HUDEP-2 (cell line): ENCODE measurements around the gene THSD7B.
"Not testable (repeated sequence)": the region's sequence is repeated elsewhere in the genome, so short reads cannot be mapped to it uniquely, and the experiment has no call there.

Experiments
- DNase-seq, 76 experiments: peaks; one replicate each; lab custom pipeline; 2025; ENCODE audit not compliant: unreplicated experiment in 76 of 76; lab: John Stamatoyannopoulos, UW

The THSD7B gene

DNA sequence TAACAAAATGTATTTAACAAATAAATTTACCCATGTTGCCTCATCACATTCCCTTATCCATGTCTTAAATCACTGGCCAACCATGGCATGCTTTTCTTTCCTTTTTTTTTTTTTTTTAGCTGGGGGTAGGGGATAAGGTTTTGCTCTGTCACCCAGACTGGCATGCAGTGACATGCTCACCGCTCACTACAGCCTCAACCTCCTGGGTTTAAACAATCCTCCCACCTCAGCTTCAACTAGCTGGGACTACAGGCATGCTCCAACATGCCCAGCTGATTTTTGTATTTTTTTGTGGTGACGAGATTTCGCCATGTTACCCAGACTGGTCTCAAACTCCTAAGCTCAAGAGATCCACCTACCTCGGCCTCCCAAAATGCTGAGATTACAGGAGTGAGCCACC, 266.4 kb downstream of the THSD7B start:
- no peak for DNase-seq

DNA sequence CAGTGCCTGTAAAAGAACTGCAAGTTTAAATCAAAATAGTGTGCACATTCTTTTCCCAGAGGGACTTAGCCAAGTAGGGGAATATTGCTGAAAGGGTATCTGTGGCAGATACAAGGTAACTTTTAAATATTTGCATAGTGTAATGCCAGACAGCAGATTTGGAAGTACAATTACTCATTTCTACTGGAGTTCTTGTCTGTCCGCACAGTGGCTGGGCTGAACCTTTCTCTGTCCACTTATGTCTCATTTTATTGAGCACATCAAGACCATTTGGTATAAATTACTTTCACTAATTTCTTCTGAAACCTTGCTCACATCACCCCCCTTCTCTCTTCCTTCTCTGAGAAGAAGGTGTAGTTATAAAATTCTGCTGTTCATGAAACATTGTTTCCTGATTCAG, 271.3 kb downstream of the THSD7B start:
- DNase-seq, result no peak

DNA sequence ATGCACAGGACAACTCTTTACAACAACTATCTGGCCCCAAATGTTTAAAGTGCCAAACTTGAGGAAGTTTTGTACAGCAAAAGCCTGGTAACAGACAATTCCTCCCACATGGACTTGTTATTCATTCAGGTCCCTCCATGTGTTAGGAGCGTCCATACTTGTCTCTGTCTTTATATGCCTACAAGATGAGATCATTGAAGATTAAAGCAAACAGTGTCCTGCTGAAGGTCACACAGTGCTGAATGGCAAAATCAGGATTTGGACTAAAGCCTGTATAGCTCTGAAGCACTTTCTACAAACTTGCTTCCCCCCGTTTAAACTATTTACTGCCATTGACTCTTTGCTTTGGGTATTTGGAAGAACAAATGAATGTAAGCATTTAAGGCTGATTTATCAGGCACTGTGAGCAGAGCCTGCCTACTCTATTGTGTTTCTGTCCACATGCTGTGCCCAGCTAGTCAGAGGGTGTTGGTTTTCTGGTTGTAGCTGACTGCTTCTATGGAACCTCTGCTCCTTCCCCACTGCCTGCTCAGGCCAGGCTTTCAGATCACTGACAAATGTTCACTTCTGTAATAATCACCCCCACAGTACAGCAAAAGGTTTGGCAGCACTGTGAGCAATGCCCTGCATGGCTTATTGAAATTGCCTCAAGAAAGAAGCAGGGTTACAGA, 274.3 kb downstream of the THSD7B start:
- no peak for DNase-seq

DNA sequence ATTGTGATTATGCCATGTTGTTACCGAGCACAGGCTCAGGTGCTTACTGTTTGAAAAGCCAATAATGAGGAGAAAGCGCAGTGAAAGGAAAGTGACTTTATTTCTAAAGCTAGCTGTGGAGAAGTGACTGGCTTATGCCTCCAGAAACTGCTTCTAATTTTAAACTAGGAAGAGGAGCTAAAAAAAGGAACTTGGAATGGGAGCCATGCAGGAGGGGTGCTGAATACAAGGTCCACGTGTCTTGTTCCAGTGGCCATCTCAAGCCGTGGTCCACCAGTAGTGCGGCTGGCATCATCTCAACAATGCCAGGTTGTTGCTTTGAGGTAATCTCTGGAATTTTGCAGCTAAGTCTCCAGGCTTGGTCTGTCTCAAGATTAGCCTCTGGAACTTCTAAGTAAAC, 282.0 kb downstream of the THSD7B start:
- no peak for DNase-seq

DNA sequence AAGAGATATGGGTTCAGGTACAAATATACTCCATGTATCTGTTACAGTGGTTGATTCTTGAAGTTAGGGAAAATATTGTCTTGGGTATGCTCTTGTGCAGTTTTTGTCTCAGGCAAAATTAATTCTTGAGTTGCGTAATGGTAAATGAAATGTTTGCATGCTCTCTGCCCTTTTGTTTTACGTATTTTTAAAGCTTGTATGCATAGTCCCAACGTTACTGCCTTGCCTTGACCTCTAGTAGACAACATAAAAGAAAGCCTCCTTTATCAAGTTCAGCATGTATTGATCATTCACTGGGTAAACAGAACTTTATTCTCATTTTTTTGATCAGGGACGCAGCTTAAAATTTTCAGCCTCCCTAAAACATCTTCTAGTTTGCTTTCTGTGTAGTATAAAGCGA, 283.1 kb downstream of the THSD7B start:
- no peak for DNase-seq

DNA sequence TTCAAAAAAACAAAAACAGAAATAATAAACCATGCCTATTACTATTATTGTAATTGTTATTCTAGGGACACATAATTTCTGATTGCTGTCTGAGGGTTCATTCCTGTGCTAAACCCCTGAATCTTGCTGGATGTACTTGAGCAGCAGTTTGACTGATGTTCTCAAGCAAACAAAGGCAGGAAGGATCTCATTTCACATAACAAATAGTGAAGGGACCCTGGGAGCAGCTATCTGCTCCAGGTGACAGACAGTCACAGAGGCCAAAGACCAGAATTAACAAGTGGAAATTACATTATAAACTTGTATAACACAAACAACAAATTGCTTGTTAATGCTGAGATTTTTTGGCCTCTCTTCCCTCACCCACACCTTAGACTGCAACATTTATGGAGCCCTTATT, 284.2 kb downstream of the THSD7B start:
- no peak for DNase-seq

DNA sequence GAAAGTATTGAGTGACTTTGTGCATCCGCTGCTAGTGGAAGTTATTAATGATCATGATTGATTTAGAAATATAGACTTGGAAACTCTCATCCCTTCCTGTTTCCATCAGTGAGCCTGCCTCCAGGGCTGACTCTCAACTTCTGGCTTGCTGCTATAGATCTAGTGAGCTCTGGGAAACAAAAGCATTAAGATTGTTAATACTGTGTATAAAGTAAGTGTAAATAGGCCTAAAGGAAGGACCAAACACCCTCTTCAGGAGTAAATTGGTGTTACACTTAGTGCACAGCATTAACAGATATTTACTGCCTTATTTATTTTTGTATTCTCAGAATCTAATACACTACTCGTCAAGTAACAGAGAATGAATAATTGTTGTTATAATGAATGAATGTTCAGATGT, 285.6 kb downstream of the THSD7B start:
- DNase-seq, result no peak

DNA sequence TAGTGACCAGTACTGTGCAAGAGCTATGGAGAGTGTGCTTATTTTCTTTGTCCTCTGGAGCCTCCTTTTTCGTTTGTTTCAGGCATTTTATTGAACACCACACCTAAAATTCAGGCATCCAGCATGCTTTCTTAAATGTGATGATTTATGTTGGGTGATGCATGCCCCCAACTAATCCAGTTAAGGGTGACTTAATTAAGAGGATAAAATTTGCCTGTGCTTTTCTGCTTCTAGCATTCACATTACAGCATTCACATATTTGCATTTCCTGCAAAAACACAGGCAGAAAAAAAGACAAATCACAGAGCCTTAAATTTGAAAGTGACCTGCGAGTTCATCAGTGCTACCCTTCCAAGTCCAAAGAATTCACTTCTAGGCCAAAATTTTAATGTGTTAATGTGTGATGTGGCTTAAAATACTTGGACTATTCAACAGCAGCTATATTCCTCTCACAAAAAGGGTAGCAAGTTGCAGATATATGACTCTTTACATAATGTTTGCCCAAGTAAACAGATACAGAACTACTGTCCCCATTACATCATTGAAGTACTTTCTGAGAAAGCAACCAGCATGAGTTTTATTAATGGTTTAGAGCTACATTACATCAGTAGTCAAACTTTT, 286.5 kb downstream of the THSD7B start:
- no peak for DNase-seq

DNA sequence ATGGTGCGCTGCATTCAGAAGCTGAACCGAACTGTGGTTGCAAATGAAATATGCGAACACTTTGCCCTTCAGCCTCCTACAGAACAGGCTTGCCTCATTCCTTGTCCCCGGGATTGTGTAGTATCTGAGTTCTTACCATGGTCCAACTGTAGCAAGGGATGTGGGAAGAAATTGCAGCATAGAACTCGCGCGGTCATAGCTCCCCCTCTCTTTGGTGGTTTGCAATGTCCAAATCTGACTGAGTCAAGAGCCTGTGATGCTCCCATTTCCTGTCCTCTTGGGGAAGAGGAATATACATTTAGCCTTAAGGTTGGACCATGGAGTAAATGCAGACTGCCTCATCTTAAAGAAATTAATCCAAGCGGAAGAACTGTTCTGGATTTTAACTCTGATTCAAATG, 291.4 kb downstream of the THSD7B start:
- no peak for DNase-seq

DNA sequence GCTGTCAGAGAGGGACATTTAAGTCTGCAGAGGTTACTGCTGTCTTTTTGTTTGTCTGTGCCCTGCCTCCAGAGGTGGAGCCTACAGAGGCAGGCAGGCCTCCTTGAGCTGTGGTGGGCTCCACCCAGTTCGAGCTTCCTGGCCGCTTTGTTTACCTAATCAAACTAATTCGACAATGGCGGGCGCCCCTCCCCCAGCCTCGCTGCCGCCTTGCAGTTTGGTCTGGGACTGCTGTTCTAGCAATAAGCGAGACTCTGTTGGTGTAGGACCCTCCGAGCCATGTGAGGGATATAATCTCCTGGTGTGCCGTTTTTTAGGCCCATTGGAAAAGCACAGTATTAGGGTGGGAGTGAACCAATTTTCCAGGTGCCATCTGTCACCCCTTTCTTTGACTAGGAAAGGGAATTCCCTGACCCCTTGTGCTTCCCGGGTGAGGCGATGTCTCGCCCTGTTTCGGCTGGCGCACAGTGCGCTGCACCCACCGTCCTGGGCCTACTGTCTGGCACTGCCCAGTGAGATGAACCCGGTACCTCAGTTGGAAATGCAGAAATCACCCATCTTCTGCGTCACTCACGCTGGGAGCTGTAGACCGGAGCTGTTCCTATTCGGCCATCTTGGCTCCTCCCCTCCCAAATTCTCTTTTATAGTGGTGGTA, 310.9 kb downstream of the THSD7B start:
- not testable (repeated sequence) for DNase-seq

DNA sequence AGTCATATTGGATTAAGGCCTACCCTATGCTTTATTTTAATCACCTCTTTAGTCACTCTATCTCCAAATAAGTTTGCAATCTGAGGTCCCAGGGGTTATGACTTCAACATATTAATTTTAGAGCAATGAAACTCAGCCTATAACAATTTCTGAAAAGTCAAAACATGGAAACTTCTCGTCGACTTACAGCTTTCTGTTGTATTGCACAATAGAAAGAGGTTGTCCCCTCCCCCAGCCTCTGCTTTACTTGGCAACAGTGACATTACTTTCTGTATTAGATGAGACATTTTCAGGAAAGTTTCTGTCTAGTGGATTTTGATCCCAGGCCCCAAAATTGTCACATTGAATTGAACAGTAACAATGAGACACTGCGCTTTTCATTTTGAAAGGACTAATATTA, 326.4 kb downstream of the THSD7B start:
- DNase-seq, result no peak

DNA sequence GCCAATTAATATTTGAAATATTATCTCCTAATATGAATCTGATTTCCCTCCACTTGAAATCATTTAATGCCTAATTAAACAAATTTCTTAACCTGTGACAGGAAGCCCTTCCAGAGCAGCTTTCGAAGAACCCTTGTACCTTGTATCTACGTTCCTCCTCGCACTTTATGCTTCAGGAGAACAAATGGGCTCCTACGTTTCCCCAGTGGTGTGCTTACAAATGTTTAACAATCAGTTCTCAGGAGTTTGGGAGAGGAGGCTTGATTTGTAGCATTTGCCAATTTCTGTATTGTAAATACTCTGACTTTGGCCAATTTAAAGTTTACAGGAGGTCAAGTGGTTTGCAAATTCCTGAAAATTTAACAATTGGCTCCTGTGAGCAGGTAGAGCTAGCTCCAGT, 327.8 kb downstream of the THSD7B start:
- no peak for DNase-seq

DNA sequence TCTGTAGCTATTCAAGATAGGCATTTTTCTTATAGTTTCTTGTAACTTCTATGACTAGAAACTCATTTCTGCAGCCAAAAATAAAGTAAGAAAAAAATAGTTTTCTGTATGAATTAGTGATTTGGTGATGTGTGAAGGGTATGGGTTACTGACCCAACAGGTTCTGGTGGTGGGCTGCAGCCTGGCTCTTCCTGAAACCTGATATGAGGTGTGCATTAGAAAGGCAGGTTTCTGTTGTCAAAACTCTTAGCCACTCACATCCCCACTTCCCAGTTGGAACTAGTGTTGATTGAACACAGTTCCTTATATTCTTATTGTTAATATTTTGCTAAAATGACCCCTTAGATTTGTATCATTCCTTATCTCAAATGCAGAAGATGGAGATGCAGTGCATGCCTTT, 330.8 kb downstream of the THSD7B start:
- no peak for DNase-seq

DNA sequence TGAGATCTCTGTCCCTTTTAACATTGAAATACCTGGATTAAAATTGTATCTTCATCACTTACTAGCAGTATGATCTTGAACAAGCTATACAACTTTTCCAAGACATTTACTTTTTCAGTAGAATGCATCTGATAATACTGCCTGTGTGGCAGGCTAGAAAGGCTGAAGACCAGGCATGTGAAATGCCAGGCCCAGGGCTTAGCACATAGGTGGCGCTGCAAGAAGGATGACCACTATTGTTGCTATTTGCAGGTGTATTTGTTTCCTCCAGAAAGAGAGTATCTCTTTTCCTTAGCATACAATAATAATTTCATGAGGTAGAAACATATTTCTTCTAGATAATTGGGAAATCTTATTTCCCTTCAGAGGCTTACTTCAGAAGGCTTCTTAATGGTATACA, 331.3 kb downstream of the THSD7B start:
- DNase-seq, result no peak

DNA sequence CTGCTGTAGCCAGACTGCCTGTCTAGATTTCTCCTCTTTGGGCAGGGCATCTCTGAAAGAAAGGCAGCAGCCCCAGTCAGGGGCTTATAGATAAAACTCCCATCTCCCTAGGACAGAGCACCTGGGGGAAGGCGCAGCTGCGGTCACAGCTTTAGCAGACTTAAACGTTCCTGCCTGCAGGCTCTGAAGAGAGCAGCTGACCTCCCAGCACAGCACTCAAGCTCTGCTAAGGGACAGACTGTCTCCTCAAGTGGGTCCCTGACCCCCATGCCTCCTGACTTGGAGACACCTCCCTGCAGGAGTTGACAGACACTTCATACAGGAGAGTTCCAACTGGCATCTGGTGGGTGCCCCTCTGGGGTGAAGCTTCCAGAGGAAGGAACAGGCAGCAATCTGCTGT, 336.5 kb downstream of the THSD7B start:
- DNase-seq, result not testable (repeated sequence)

DNA sequence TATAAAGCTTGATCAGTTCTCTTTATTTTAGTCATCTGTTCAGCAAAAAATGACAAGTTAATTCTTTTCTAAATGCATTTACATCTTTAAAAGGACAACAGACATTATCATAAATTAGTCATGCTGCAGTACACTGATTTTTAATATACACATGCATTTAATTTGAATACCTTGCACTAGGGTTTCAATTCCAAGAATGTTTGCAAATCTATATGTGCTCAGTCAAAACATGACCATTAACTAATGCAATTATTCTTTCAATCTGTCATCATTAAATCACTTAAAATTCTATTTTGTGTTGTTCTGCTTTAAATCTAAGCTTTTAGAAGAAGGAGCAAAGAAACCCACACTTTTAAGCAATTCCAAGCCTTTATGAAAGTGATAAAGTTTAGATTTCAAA, 342.6 kb downstream of the THSD7B start:
- no peak for DNase-seq

DNA sequence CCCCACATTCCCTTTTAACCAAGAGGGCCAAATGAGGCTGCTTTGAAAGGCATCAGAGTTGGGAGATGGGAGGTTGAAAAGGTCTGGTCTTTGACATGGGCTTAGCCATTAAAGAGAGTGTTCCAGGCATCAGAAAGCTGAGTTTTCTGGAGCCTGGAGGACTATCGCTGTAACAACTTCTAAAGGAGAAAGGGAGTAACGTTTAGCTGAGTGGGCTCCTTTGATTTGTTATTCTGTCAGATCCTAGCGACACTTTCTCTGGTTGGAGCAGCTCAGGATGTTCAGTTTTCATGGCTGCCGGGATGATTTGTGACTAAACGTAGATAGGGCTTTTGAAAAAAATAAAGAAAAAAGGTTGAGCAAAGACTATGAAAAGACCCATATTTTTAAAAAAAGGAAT, 346.6 kb downstream of the THSD7B start:
- no peak for DNase-seq

DNA sequence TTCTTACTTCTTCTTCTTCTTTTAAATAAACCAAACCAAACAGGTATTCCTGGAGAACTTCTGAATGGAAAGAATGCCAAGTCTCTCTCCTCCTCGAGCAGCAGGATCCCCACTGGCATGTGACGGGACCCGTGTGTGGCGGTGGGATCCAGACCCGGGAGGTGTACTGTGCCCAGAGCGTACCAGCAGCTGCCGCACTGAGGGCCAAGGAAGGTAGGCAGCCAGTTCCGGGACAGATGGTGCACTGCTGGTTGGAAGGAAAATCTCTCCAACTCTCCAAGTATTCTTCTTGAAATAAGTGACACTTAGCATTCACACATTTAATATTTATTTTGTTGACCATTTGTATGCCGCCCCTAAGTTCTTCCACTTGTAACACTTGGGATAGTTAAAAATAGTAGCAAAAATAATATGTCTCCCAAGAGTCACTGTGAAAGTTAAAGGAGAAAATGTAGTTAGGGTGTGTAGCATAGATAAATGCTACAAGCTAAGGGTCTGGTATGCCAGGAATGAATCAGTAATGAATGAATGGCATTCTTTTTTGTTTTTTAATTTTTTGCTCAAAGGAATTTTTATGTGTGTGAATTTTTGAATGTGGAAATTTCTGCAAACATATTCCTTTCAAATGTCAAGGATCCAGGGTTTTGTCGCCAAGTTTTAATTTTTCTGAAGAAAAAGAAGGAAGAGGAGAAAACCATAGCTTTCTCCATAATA, 349.9 kb downstream of the THSD7B start:
- DNase-seq, result no peak

DNA sequence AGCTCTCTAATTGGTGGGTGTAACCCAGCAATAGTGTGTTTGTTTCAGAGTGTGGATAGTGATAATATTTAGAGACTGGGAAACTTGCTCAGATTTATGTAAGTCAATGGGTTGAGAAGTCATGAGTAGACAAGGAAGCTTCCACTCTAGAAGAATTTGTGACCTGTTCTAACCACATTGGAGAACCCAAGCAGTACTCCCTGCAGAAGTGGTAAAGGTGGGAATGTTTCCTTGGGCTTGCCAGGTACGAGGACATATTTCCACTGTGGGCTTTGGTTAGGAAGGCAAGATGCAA, 350.4 kb downstream of the THSD7B start:
- DNase-seq, result no peak

DNA sequence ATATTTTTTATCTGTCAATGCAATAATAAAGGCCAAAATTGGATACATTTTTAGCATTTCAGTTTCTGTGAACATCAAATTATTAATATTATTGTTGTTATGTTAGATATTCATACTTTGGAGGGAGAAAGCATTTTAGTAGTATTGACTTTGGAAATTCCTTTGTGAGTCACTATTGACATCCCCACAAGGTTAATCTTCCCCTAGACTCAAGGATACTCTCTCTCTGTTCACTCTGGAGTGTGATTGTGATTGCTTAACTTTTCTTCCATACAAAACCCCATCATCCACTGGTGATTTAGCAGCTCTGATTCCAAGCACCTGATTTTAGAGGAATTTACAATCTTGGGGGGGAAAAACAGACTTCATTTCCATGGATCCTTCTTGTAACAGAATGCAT, 352.0 kb downstream of the THSD7B start:
- DNase-seq, result no peak

DNA sequence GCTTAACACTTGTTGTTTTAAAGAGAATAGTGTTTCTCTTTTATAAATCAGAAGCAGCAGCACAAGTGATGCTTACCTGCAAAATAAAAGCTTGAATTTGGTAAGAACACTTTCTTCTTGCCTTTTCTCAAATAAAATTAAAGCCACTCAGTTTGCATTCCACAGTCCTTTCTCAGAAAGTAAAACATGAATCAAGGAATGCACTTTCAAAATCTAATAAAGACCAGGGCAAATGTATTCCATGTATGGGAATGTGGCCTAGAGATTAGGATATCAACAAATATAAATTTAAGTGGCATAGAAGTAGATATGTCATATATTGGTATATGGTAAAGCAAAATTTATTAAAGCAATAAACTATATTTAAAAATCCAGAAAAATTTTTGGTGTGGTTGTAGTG, 352.8 kb downstream of the THSD7B start:
- DNase-seq, result no peak

DNA sequence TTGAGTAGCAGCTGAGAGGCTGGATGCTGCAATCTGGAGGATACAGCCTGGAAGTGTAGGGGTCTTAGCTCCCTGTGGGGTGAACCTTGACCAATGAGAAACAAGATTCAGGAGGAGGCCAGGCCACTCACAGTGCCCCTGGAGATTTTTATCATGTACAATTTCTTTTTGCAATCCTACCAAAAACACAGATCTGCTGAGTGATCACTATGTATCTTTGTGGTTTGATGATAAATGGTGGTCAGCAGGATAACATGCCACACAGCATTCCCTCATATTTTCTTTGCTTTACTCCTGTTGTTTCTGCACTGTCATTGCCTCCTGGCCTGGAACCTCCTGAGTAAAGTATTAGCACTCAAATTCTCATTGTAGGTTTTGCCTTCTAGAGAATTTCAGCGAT, 357.9 kb downstream of the THSD7B start:
- DNase-seq, result no peak
